Neural crest cell (in vitro differentiated cells): Measurements from ENCODE around the gene PAPSS1. TPM values are rescaled to one million over a fixed set of nuclear protein-coding genes. Genes with fewer than 3 reads are reported as not detected.
A peak's percentile ranks its signal among the peaks of the same experiment; 100 is the strongest.

ENCODE experiments used
- DNase-seq: peaks from one replicate; pipeline ENCODE4 v3.0.0; 2021; ENCODE audit warnings: low read depth, mixed read lengths, low spot score
- H3K27ac Mint-ChIP-seq: one replicate; pipeline ENCODE4 v1.8.0; 2021; ENCODE audit warnings: mild to moderate bottlenecking, mixed read lengths; ENCODE audit not compliant: unreplicated experiment
- H3K27me3 Mint-ChIP-seq: 2 replicates; pipeline ENCODE4 v1.8.0; 2021; ENCODE audit warnings: low read depth, mild to moderate bottlenecking, mixed read lengths
- H3K36me3 Mint-ChIP-seq: 2 replicates; pipeline ENCODE4 v1.8.0; 2021; ENCODE audit warnings: low read depth, mild to moderate bottlenecking, mixed read lengths
- H3K4me1 Mint-ChIP-seq: 2 replicates; pipeline ENCODE4 v1.8.0; 2021; ENCODE audit warnings: mixed read lengths
- H3K4me3 Mint-ChIP-seq: one replicate; pipeline ENCODE4 v1.8.0; 2021; ENCODE audit warnings: mild to moderate bottlenecking, mixed read lengths
- H3K9me3 Mint-ChIP-seq: 2 replicates; pipeline ENCODE4 v1.8.0; 2021; ENCODE audit warnings: mixed read lengths
- CTCF ChIP-seq: fragments of 200-600 bp; sonication (generic); conservative IDR thresholded peaks from 2 replicates; pipeline ENCODE4 v1.5.0; 2021; ENCODE audit warnings: antibody characterized with exemption, mild to moderate bottlenecking
- long read RNA-seq: library from polyadenylated mRNA; unstranded; transcript quantifications from one replicate; pipeline ENCODE4 v2.0.0, GENCODE V29; 2020
- total RNA-seq: library from RNA; stranded (reverse); gene quantifications from 2 replicates; pipeline ENCODE4 v1.2.1, GENCODE V29; 2021

PAPSS1 gene
- 74.7 and 78.6 TPM in 2 replicates for total RNA-seq
- long read RNA-seq, transcript PAPSS1-201 (12 exons, 2,731 nt): major isoform, 474 of 512 reads
- long read RNA-seq, partial matches to known transcripts: 15 of 512 reads
- long read RNA-seq, other reads (novel, unspliced or antisense): 23 of 512 reads

GRCh38 chr4:107719922-107720722, at the start of gene PAPSS1:
TSS of gene PAPSS1 (minus strand) at chr4:107720234. CDS start at chr4:107720179, 55 bp downstream.
- DNase-seq: peak; percentile 91
- Mint-ChIP-seq H3K36me3 (peaks cover 5% of the 10 kb centered on the region), H3K27me3 (peaks cover 14% of the 10 kb centered on the region), H3K9me3 (no peaks in the 10 kb centered on the region), H3K4me1 (peaks cover 36% of the 10 kb centered on the region), H3K4me3 (peak within 1 kb of the TSS; percentile 97), H3K27ac (peak within 1 kb of the TSS; percentile 97)
- TF ChIP-seq CTCF: no peak

GRCh38 chr4:107760281-107760947, 40.4 kb upstream of the PAPSS1 start:
- H3K4me3 Mint-ChIP-seq: no peak overlapping the region
- TF ChIP-seq CTCF: peak; percentile 45
- H3K27ac Mint-ChIP-seq: no peak overlapping the region
- DNase-seq: no peak
- H3K4me1 Mint-ChIP-seq: peaks cover 4% of the 10 kb centered on the region
- H3K9me3 Mint-ChIP-seq: no peaks in the 10 kb centered on the region
- H3K36me3 Mint-ChIP-seq: no peaks in the 10 kb centered on the region
- no peaks in the 10 kb centered on the region for H3K27me3 Mint-ChIP-seq

GRCh38 chr4:107757864-107758476, 37.9 kb upstream of the PAPSS1 start:
- Mint-ChIP-seq H3K36me3 (no peaks in the 10 kb centered on the region), H3K27me3 (no peaks in the 10 kb centered on the region), H3K4me3 (no peak overlapping the region), H3K9me3 (no peaks in the 10 kb centered on the region), H3K4me1 (peaks cover 4% of the 10 kb centered on the region), H3K27ac (no peak overlapping the region)
- TF ChIP-seq CTCF: peak; percentile 78
- DNase-seq: no peak

DNA sequence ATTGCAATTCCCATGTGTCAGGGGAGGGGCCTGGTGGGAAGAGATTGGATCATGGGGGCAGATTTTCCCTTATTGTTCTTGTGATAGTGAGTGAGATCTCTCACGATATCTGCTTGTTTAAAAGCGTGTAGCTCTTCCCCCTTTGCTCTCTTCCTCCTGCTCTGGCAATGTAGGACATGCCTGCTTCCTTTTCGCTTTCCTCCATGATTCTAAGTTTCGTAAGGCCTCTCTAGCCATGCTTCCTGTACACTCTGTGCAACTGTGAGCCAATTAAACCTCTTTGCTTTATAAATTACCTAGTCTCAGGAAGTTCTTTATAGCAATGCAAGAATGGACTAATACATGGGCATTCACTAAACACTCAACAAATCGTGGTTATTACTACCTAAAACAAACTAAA, 37.2 kb upstream of the PAPSS1 start:
- H3K27ac Mint-ChIP-seq: peak overlapping the region; percentile 60
- H3K4me1 Mint-ChIP-seq: peaks cover 4% of the 10 kb centered on the region
- no peaks in the 10 kb centered on the region for H3K9me3 Mint-ChIP-seq
- DNase-seq: no peak
- TF ChIP-seq CTCF: no peak
- no peaks in the 10 kb centered on the region for H3K27me3 Mint-ChIP-seq
- no peak overlapping the region for H3K4me3 Mint-ChIP-seq
- no peaks in the 10 kb centered on the region for H3K36me3 Mint-ChIP-seq

GRCh38 chr4:107755841-107756356, 35.9 kb upstream of the PAPSS1 start:
- no peak for TF ChIP-seq CTCF
- Mint-ChIP-seq H3K9me3 (no peaks in the 10 kb centered on the region), H3K36me3 (no peaks in the 10 kb centered on the region), H3K4me1 (peaks cover 4% of the 10 kb centered on the region), H3K27ac (no peak overlapping the region), H3K27me3 (no peaks in the 10 kb centered on the region), H3K4me3 (no peak overlapping the region)
- DNase-seq: no peak
